HG02610 (cell line): Measurements from ENCODE around the gene MRPL58.
"Not testable (repeated sequence)": the region's sequence is repeated elsewhere in the genome, so short reads cannot be mapped to it uniquely, and the experiment has no call there.

Experiments used
- ATAC-seq: cut with Tn5 transposase; IDR thresholded peaks from one replicate; pipeline ENCODE4 v1.9.1; 2021; ENCODE audit warnings: mild to moderate bottlenecking, moderate library complexity; ENCODE audit not compliant: unreplicated experiment

Gene MRPL58

GRCh38 chr17:75012346-75013091 lies at the start of gene MRPL58:
TSS of gene MRPL58 (plus strand) at chr17:75012670. CDS start at chr17:75012687, 17 bp downstream.
- ATAC-seq: peak; percentile 87

GRCh38 chr17:74963656-74964055 lies 48.8 kb upstream of the MRPL58 start:
- no peak for ATAC-seq

GRCh38 chr17:74964246-74964761 lies 48.2 kb upstream of the MRPL58 start:
- no peak for ATAC-seq

GRCh38 chr17:74964988-74965622 lies 47.4 kb upstream of the MRPL58 start:
- ATAC-seq: no peak

GRCh38 chr17:74968361-74968780 lies 44.1 kb upstream of the MRPL58 start:
- ATAC-seq: no peak

GRCh38 chr17:74969501-74969900 lies 43.0 kb upstream of the MRPL58 start:
- ATAC-seq: not testable (repeated sequence)

GRCh38 chr17:74970395-74970794 lies 42.1 kb upstream of the MRPL58 start:
- ATAC-seq: no peak

GRCh38 chr17:74971069-74971841 lies 41.2 kb upstream of the MRPL58 start:
- no peak for ATAC-seq

GRCh38 chr17:74971842-74972106 lies 40.7 kb upstream of the MRPL58 start:
- ATAC-seq: no peak

- no peak for ATAC-seq
Observed at GRCh38 chr17:74972107-74972972, 40.1 kb upstream of the MRPL58 start, which contains the start of gene HID1. TSS of gene HID1 (minus strand) at chr17:74972759. CDS start at chr17:74972656, 103 bp downstream.

GRCh38 chr17:74972973-74973328 lies 39.5 kb upstream of the MRPL58 start:
- no peak for ATAC-seq

GRCh38 chr17:74975943-74976342 lies 36.5 kb upstream of the MRPL58 start:
- ATAC-seq: no peak

- no peak for ATAC-seq
Observed at GRCh38 chr17:74977802-74978201, 34.7 kb upstream of the MRPL58 start.

GRCh38 chr17:74978240-74978639 lies 34.2 kb upstream of the MRPL58 start:
- ATAC-seq: no peak

GRCh38 chr17:74979408-74980146 lies 32.9 kb upstream of the MRPL58 start:
- ATAC-seq: no peak

GRCh38 chr17:74981318-74981978 lies 31.0 kb upstream of the MRPL58 start:
- no peak for ATAC-seq

- peak; percentile 54 for ATAC-seq
Observed at GRCh38 chr17:74981979-74982662, 30.3 kb upstream of the MRPL58 start.

- not testable (repeated sequence) for ATAC-seq
Observed at GRCh38 chr17:74982663-74983313, 29.7 kb upstream of the MRPL58 start.
